K562 (cell line): ENCODE data around the gene ARHGAP31. TPM values are rescaled to one million over a fixed set of nuclear protein-coding genes. Genes with fewer than 3 reads are reported as not detected.
A peak's percentile ranks its signal among the peaks of the same experiment; 100 is the strongest.

Experiments
- ATAC-seq: fragments of 200-7000 bp; cut with Tn5 transposase; 3 replicates; pipeline ENCODE4 v1.9.1; 2020; ENCODE audit warnings: moderate library complexity
- BruUV-seq: library from RNA; stranded (reverse); fragments of 400-500 nt; replicated peaks from 2 replicates; lab custom pipeline; 2021; lab: Mats Ljungman, UMichigan
- CTCF ChIA-PET: fragments of 300-600 bp; formaldehyde crosslinking; extraction: SDS; loops from one replicate; lab custom pipeline; 2021; ENCODE audit warnings: low intra/inter-chr PET ratio; lab: Yijun Ruan, JAX
- POLR2A ChIA-PET: fragments of 300-600, 350-650 bp; sonication (Branson Sonifier 250); formaldehyde crosslinking; extraction: SDS; loops from one replicate; lab custom pipeline; 2021; ENCODE audit warnings: antibody characterized with exemption, inconsistent platforms; lab: Yijun Ruan, JAX
- DNase-seq, 4 experiments: peaks; one replicate each; pipeline versions ENCODE4 v3.0.0 to v3.0.0-alpha.2; 2011 to 2018; ENCODE audit warnings: low spot score in 3 of 4, mixed read lengths in 3 of 4; ENCODE audit errors: extremely low read depth in 1 of 4
- FAIRE-seq: peaks from 2 replicates; lab custom pipeline; 2011; peaks lifted over from hg19 to GRCh38; lab: Jason Lieb, UNC
- H2AFZ ChIP-seq: 2 replicates; pipeline ENCODE4 v1.6.0; 2011; ENCODE audit warnings: low read depth, low read length, control low read depth, inconsistent platforms
- H3K27ac ChIP-seq: fragments of 200-600 bp; 3 replicates; pipeline ENCODE4 v1.8.0; 2011; ENCODE audit warnings: low read depth, mild to moderate bottlenecking, control low read depth, inconsistent platforms, low read length, moderate library complexity, mixed read lengths; ENCODE audit errors: extremely low read depth
- H3K27me3 ChIP-seq, 2 experiments: fragments of 300-600 bp in 1 of 2; 2 replicates in 1 of 2; 3 replicates in 1 of 2; pipeline versions ENCODE4 v1.6.0 to v1.8.0; 2011; ENCODE audit warnings: inconsistent platforms in 2 of 2, low read length in 2 of 2, mild to moderate bottlenecking in 1 of 2, mixed read lengths in 1 of 2, moderate library complexity in 1 of 2; ENCODE audit not compliant: control insufficient read depth in 2 of 2, insufficient read depth in 2 of 2
- H3K36me3 ChIP-seq: fragments of 300-600 bp; 3 replicates; pipeline ENCODE4 v1.8.0; 2011; ENCODE audit warnings: mild to moderate bottlenecking, low read length, inconsistent platforms; ENCODE audit not compliant: control insufficient read depth, insufficient read depth
- H3K4me1 ChIP-seq, 2 experiments: fragments of 200-600 bp in 1 of 2; replicated peaks in 1 of 2; 2 replicates in 1 of 2; 3 replicates in 1 of 2; pipeline versions ENCODE4 v1.5.1 to v1.8.0; 2011; ENCODE audit warnings: inconsistent platforms in 2 of 2, low read length in 2 of 2, mild to moderate bottlenecking in 1 of 2, mixed read lengths in 1 of 2, moderate library complexity in 1 of 2; ENCODE audit not compliant: control insufficient read depth in 2 of 2, insufficient read depth in 2 of 2
- H3K4me2 ChIP-seq: 2 replicates; pipeline ENCODE4 v1.6.1; 2011; ENCODE audit warnings: low read length, control low read depth, inconsistent platforms, mixed read lengths; ENCODE audit not compliant: insufficient read depth
- H3K4me3 ChIP-seq: fragments of 200-600 bp; sonication (generic), shearing (Covaris generic); 2 replicates; pipeline ENCODE4 v1.5.1; 2016; ENCODE audit warnings: control low read depth, inconsistent platforms
- H3K79me2 ChIP-seq: fragments of 200-600 bp; 3 replicates; pipeline ENCODE4 v1.8.0; 2011; ENCODE audit warnings: low read length, inconsistent platforms; ENCODE audit not compliant: control insufficient read depth, insufficient read depth
- H3K9ac ChIP-seq, 2 experiments: 2 replicates each; pipeline versions ENCODE4 v1.6.0 to v1.6.1; 2011; ENCODE audit warnings: low read depth in 2 of 2, low read length in 2 of 2, control low read depth in 1 of 2, inconsistent platforms in 1 of 2, mild to moderate bottlenecking in 1 of 2, mixed read lengths in 1 of 2; ENCODE audit not compliant: insufficient read depth in 1 of 2
- H3K9me1 ChIP-seq: one replicate; pipeline ENCODE4 v1.6.0; 2011; ENCODE audit warnings: inconsistent platforms, mild to moderate bottlenecking, low read length, moderate library complexity; ENCODE audit not compliant: control insufficient read depth, insufficient read depth
- H3K9me3 ChIP-seq: replicated peaks from 2 replicates; pipeline ENCODE4 v1.5.1; 2011; ENCODE audit warnings: low read depth, low read length, inconsistent platforms; ENCODE audit not compliant: control insufficient read depth, insufficient read depth
- H4K20me1 ChIP-seq: replicated peaks from 2 replicates; pipeline ENCODE4 v1.6.1; 2011; ENCODE audit warnings: low read length, inconsistent platforms, mixed read lengths; ENCODE audit not compliant: control insufficient read depth, insufficient read depth
- CBFA2T3 ChIP-seq: fragments of 450-650 bp; IDR thresholded peaks from 2 replicates; pipeline ENCODE4 v1.6.1; 2017
- CEBPG ChIP-seq, 3 experiments: fragments of 200-800 bp in 1 of 3; sonication (Bioruptor generic) in 1 of 3; sonication (generic) in 1 of 3; formaldehyde crosslinking in 1 of 3; IDR thresholded peaks in 2 of 3; conservative IDR thresholded peaks in 1 of 3; 2 replicates each; pipeline versions ENCODE4 v1.6.1 to v1.8.0; 2016 to 2022; ENCODE audit warnings: missing compliant biosample characterization in 2 of 3, missing genetic modification characterization in 2 of 3, mild to moderate bottlenecking in 1 of 3, missing genetic modification reagents in 1 of 3
- CHD1 ChIP-seq: fragments of 200-600 bp; sonication (generic); IDR thresholded peaks from one replicate; pipeline ENCODE4 v1.6.1; 2012; ENCODE audit warnings: mild to moderate bottlenecking, moderate library complexity, low read length, inconsistent platforms
- CTBP1 ChIP-seq: fragments of 450-650 bp; IDR thresholded peaks from 2 replicates; pipeline ENCODE4 v1.6.1; 2016; ENCODE audit warnings: borderline replicate concordance
- FIP1L1 ChIP-seq: fragments of 200-400 bp; formaldehyde crosslinking; IDR thresholded peaks from 2 replicates; pipeline ENCODE4 v1.6.1; 2018; ENCODE audit warnings: mild to moderate bottlenecking, low read depth, low read length; ENCODE audit not compliant: poor library complexity, severe bottlenecking
- FOSL1 ChIP-seq: fragments of 200-800 bp; sonication (Bioruptor generic); conservative IDR thresholded peaks from 2 replicates; pipeline ENCODE4 v1.6.1; 2016; ENCODE audit warnings: missing genetic modification characterization, missing compliant biosample characterization
- JUN ChIP-seq, 2 experiments: sonication (generic) in 1 of 2; formaldehyde crosslinking in 1 of 2; IDR thresholded peaks; 2 replicates each; pipeline versions ENCODE4 v1.6.1 to v1.8.0; 2012 to 2022; ENCODE audit warnings: borderline replicate concordance in 2 of 2, mild to moderate bottlenecking in 2 of 2, improper control_type of control experiment in 1 of 2, low read depth in 1 of 2, low read length in 1 of 2, missing genetic modification reagents in 1 of 2
- JUND ChIP-seq, 2 experiments: IDR thresholded peaks; 2 replicates in 1 of 2; 3 replicates in 1 of 2; pipeline ENCODE4 v1.6.1; 2011; ENCODE audit warnings: borderline replicate concordance in 2 of 2, low read depth in 2 of 2, low read length in 2 of 2, improper control_type of control experiment in 1 of 2, missing biosample characterization in 1 of 2, missing genetic modification characterization in 1 of 2, missing genetic modification reagents in 1 of 2
- SMARCA4 ChIP-seq: fragments of 450-650 bp; IDR thresholded peaks from 2 replicates; pipeline ENCODE4 v1.6.1; 2016
- SOX6 ChIP-seq: fragments of 450-650 bp; IDR thresholded peaks from 2 replicates; pipeline ENCODE4 v1.6.1; 2014; ENCODE audit warnings: mild to moderate bottlenecking
- SRF ChIP-seq, 2 experiments: fragments of 250-450, 450-650 bp in 1 of 2; sonication (Bioruptor Pico) in 1 of 2; sonication (generic) in 1 of 2; formaldehyde crosslinking; IDR thresholded peaks; 2 replicates each; pipeline versions ENCODE4 v1.5.0 to v1.5.1; 2020 to 2022; ENCODE audit warnings: mild to moderate bottlenecking in 1 of 2, missing genetic modification reagents in 1 of 2
- ZNF75A ChIP-seq: fragments of 450-650 bp; formaldehyde crosslinking; IDR thresholded peaks from 2 replicates; pipeline ENCODE4 v1.4.0; 2020; ENCODE audit warnings: mild to moderate bottlenecking
- WGBS: fragments of 100-300 bp; shearing (Covaris generic); methylation state at CpG from one replicate; pipeline ENCODE4 v1.1.6; 2016; ENCODE audit warnings: low coverage, mixed read lengths; ENCODE audit not compliant: insufficient coverage; ENCODE audit errors: missing lambda C conversion rate; 5-methylcytosine and 5-hydroxymethylcytosine counted together
- in situ Hi-C: fragments of 300-500 bp; cut with MboI; formaldehyde crosslinking; loops from 4 replicates; pipeline ENCODE4 v1.15.0; 2018; ENCODE audit warnings: inconsistent platforms, mixed read lengths
- intact Hi-C: fragments of 100-400 bp; cut with micrococcal nuclease; formaldehyde crosslinking; loops from 2 replicates; pipeline ENCODE4 v1.14.2; 2022
- polyA plus RNA-seq, 8 experiments: library from polyadenylated mRNA; depleted of rRNA in 4 of 8; stranded (reverse) in 5 of 8; unstranded in 3 of 8; fragments of >200 nt; fragmentation: Nextera tagmentation in 2 of 8; fragmentation: Illumina TruSeq in 1 of 8; extraction: Ambion mirVana in 2 of 8; extraction: Trizol in 1 of 8; gene quantifications; 2 replicates each; pipeline versions ENCODE4 v1.2.1 to v1.2.3, GENCODE V29; 2011 to 2014; ENCODE audit warnings: inconsistent platforms in 1 of 8, missing spikeins in 1 of 8
- total RNA-seq, 7 experiments: library from RNA; depleted of rRNA in 6 of 7; stranded (reverse); fragments of >200 nt in 6 of 7; fragmentation: Illumina TruSeq in 2 of 7; extraction: Trizol in 2 of 7; gene quantifications; 2 replicates each; pipeline versions ENCODE4 v1.2.1 to v1.2.3, GENCODE V29; 2011 to 2021; ENCODE audit warnings: low replicate concordance in 1 of 7
- TF ChIP-seq, protein P1 (sequence below): IDR thresholded peaks from 3 replicates; pipeline ENCODE4 v1.6.1; 2011; ENCODE audit warnings: borderline replicate concordance, mild to moderate bottlenecking; ENCODE audit not compliant: insufficient read length, insufficient read depth
- TF ChIP-seq, protein P2 (sequence below), 3 experiments: fragments of 200-800 bp in 1 of 3; fragments of 250-450 bp in 1 of 3; fragments of 450-650 bp in 1 of 3; sonication (Bioruptor Pico) in 1 of 3; sonication (Bioruptor generic) in 1 of 3; formaldehyde crosslinking in 1 of 3; IDR thresholded peaks; 2 replicates each; pipeline versions ENCODE4 v1.6.1 to v1.8.0; 2016 to 2022; ENCODE audit warnings: mild to moderate bottlenecking in 2 of 3, missing genetic modification characterization in 2 of 3, missing compliant biosample characterization in 1 of 3, moderate library complexity in 1 of 3

ARHGAP31 gene
- total and polyA plus RNA-seq, 9 of the 15 experiments (the other 6 are each of a cell fraction or from before 2014, with no cell fraction given) = under 0.01 to 0.13 (median 0.06) TPM; not detected in 5

DNA sequence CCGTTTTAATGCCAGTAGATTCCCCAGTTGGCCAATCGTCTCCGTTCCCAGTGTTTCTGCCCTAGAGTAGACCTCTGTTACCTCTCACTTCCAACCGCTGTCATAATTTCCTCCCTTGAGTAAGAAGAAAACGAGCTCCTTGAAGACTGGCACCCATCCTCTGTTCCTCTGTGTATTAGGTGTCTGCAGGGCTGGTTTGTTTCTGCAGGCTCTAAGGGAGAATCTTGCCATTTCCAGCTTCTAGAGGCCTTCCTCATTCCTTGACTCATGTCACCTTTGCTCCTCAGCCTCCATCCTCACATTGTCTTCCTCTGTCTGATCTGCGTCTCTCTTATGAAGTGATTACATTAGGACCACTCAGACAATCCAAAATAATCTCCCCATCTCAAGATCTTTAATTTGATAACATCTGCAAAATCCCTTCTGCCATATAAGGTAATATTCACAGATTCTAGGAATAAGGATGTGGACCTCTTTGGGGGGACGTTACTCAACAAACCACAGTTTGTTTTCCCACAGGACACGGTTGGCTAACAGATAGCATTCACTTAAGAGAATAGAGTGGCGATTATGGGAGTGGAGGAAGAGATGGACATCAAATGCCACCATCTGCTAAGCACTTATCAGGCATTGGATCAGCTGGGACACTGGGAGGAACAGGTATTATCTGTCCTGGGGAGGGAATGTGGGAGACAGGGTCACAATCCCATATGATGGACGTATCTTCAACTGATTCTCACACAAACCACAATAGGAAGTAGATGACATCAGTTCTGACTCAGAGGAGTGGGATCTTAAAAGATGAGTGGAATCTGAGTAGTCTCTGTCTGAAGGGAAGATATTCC is 17.1 kb downstream of the ARHGAP31 start:
- in situ Hi-C loops (no loop called here), intact Hi-C loops (no loop called here)
- H3K36me3 ChIP-seq = no peaks in the 10 kb centered on the region
- no peaks in the 10 kb centered on the region for H4K20me1 ChIP-seq
- 0% methylated on average over 9 of the region's 10 CpGs for WGBS
- H2AFZ ChIP-seq = no peak overlapping the region
- POLR2A ChIA-PET = no interaction called here
- H3K4me1 ChIP-seq = peaks cover 0 to 3% of the 10 kb centered on the region in 2 experiments; a peak in 1 of 5 replicates
- H3K79me2 ChIP-seq = no peaks in the 10 kb centered on the region
- no peak overlapping the region for H3K9ac ChIP-seq
- CTCF ChIA-PET = no interaction called here
- no peaks in the 10 kb centered on the region for H3K9me1 ChIP-seq
- BruUV-seq = no TSS peak
- H3K4me2 ChIP-seq = no peak overlapping the region
- H3K27me3 ChIP-seq = peaks cover 0 to 18% of the 10 kb centered on the region in 2 experiments; a peak in 3 of 5 replicates
- ATAC-seq (no peak), DNase-seq (no peak), FAIRE-seq (no peak)
- no peak overlapping the region for H3K27ac ChIP-seq
- no peak overlapping the region for H3K4me3 ChIP-seq
- H3K9me3 ChIP-seq = no peaks in the 10 kb centered on the region
- TF ChIP-seq CHD1 (no peak), FIP1L1 (no peak), SMARCA4 (0 out of 2 replicates have a peak, but pooled peaks have one; percentile 32), JUND (IDR thresholded peaks at IDR 0.05; ENCODE audit: borderline replicate concordance, low read depth, low read length) (peak; percentile 61; the same call in 1 of the 2 replicates), JUND (tag; IDR thresholded peaks at IDR 0.05; ENCODE audit: borderline replicate concordance, low read depth, low read length) (peak; percentile 64; the same call in 2 of the 3 replicates), CEBPG (CRISPR knock-in tag; IDR thresholded peaks at IDR 0.05) (no peak), CEBPG (tag; conservative IDR thresholded peaks at IDR 0.05 in 1 of 2, IDR thresholded peaks at IDR 0.05 in 1 of 2) (peak in 1 of 2 experiments; percentile 52; a peak in 1 of 4 replicates), ZNF75A (0 out of 2 replicates have a peak, but pooled peaks have one; percentile 31), JUN (IDR thresholded peaks at IDR 0.05; ENCODE audit: borderline replicate concordance, low read depth, low read length) (peak; percentile 62; the same call in 1 of the 2 replicates), JUN (CRISPR knock-in tag; IDR thresholded peaks at IDR 0.05; ENCODE audit: borderline replicate concordance) (no peak), SRF (CRISPR knock-in tag; IDR thresholded peaks at IDR 0.05) (peak; percentile 17 to 61; a peak in 2 of 4 replicates), FOSL1 (tag) (peak; percentile 88), CBFA2T3 (peak; percentile 3; the same call in 1 of the 2 replicates), CTBP1 (peak; percentile 42; the same call in 1 of the 2 replicates), SOX6 (peak; percentile 57)
- TF ChIP-seq, protein P1, sequence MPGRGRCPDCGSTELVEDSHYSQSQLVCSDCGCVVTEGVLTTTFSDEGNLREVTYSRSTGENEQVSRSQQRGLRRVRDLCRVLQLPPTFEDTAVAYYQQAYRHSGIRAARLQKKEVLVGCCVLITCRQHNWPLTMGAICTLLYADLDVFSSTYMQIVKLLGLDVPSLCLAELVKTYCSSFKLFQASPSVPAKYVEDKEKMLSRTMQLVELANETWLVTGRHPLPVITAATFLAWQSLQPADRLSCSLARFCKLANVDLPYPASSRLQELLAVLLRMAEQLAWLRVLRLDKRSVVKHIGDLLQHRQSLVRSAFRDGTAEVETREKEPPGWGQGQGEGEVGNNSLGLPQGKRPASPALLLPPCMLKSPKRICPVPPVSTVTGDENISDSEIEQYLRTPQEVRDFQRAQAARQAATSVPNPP = no peak
- TF ChIP-seq, protein P2, sequence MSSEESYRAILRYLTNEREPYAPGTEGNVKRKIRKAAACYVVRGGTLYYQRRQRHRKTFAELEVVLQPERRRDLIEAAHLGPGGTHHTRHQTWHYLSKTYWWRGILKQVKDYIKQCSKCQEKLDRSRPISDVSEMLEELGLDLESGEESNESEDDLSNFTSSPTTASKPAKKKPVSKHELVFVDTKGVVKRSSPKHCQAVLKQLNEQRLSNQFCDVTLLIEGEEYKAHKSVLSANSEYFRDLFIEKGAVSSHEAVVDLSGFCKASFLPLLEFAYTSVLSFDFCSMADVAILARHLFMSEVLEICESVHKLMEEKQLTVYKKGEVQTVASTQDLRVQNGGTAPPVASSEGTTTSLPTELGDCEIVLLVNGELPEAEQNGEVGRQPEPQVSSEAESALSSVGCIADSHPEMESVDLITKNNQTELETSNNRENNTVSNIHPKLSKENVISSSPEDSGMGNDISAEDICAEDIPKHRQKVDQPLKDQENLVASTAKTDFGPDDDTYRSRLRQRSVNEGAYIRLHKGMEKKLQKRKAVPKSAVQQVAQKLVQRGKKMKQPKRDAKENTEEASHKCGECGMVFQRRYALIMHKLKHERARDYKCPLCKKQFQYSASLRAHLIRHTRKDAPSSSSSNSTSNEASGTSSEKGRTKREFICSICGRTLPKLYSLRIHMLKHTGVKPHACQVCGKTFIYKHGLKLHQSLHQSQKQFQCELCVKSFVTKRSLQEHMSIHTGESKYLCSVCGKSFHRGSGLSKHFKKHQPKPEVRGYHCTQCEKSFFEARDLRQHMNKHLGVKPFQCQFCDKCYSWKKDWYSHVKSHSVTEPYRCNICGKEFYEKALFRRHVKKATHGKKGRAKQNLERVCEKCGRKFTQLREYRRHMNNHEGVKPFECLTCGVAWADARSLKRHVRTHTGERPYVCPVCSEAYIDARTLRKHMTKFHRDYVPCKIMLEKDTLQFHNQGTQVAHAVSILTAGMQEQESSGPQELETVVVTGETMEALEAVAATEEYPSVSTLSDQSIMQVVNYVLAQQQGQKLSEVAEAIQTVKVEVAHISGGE (CRISPR knock-in tag; IDR thresholded peaks at IDR 0.05) = no peak
